K562 treated with DMSO at 1 percent for 24 hours (cell line): ENCODE results near the gene FGF16. TPM values are rescaled to one million over a fixed set of nuclear protein-coding genes. Genes with fewer than 3 reads are reported as not detected.

Experiments used
- total RNA-seq: library from RNA; unstranded; fragments of 300-600 nt; gene quantifications from 2 replicates; pipeline ENCODE4 v1.2.3, GENCODE V29; 2022; ENCODE audit warnings: low read depth; ENCODE audit not compliant: insufficient read depth

Gene FGF16
- total RNA-seq, result not detected in 2 replicates

GRCh38 chrX:77446908-77447652 is at the start of gene FGF16:
Gene FGF16, plus strand, starts transcription at chrX:77447389. Its CDS starts 286 bp downstream, at chrX:77447675.

